Cardiac fibroblast (primary cell): ENCODE measurements around the gene IL17A.

Source experiments
- DNase-seq, 2 donors: peaks; one replicate each; pipeline versions ENCODE4 v3.0.0 to v3.0.0-alpha.2; 2010; ENCODE audit warnings: low read depth in 2 of 2
- H3K4me3 ChIP-seq, 2 donors: replicated peaks in 1 of 2; 1 replicate in 1 of 2; 2 replicates in 1 of 2; pipeline ENCODE4 v1.5.1; 2011; ENCODE audit warnings: low read depth in 2 of 2, low read length in 2 of 2, mild to moderate bottlenecking in 2 of 2, moderate library complexity in 1 of 2
- CTCF ChIP-seq: IDR thresholded peaks from one replicate; pipeline ENCODE4 v1.5.1; 2011; ENCODE audit warnings: low read depth, mild to moderate bottlenecking, low read length, inconsistent platforms

Gene IL17A

DNA sequence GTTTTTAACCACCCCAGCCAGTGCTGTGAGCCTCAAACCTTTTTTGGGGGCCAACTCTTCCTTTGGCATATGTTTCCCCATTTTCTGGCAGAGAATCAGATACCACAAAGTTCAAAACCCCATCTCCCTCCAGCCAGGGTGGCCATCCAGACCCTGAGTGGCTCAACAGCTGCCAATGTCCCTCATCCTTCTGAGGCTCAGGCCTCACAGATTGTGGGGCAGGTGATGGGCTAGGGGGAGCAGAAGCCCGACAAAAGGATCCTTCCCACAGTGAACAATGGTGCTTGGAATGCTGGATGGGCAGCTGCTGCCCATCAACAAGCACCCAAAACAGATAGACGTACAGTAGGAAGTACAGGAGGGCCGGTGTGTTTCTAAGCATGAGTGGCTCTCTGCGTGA lies 42.6 kb upstream of the IL17A start:
- no peak for TF ChIP-seq CTCF
- H3K4me3 ChIP-seq: no peak overlapping the region
- DNase-seq: no peak

DNA sequence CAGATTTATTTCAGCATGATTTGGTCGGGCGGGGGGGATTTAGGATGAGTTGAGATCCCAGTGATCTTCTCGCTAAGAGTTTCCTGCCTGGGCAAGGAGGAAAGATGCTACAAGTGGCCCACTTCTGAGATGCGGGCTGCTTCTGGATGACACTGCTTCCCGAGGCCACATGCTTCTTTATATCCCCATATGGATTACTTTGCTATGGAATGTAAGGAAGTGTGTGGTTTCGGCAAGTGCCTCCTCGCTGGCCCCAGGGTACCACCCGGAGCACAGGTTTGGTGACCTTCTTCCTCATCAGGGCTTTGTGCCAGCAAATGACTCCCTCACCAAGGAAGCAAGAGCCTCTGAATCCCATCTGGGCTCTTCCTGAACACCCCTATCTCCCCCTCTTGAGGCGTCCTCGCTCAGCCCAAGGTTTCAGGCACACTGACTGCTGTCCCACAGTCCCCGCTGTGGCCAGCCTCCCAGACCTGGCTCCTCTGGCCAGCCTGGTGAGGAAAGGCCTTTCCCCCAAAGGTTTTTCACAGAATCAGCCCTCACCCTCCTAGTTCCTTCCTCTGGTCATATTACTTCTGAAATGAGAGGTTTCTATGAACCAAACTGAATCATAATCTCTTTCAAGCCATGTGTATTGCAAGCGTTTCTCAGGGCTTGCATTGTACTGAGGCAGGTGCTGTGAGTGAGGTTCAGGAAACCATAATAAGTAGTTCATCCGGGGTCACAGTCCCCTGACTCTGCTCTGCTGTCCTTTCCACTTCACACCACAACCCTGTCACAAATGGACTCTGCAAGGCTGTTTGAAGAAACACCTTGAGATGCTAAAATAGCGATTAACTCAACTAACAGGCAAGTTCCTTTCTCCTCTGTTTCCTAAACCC lies 41.7 kb upstream of the IL17A start:
- TF ChIP-seq CTCF: no peak
- no peak for DNase-seq
- H3K4me3 ChIP-seq: no peak overlapping the region

GRCh38 chr6:52146851-52147445 lies 39.2 kb upstream of the IL17A start:
- H3K4me3 ChIP-seq: no peak overlapping the region
- no peak for DNase-seq
- no peak for TF ChIP-seq CTCF

GRCh38 chr6:52149076-52149475 lies 37.1 kb upstream of the IL17A start:
- TF ChIP-seq CTCF: no peak
- no peak for DNase-seq

DNA sequence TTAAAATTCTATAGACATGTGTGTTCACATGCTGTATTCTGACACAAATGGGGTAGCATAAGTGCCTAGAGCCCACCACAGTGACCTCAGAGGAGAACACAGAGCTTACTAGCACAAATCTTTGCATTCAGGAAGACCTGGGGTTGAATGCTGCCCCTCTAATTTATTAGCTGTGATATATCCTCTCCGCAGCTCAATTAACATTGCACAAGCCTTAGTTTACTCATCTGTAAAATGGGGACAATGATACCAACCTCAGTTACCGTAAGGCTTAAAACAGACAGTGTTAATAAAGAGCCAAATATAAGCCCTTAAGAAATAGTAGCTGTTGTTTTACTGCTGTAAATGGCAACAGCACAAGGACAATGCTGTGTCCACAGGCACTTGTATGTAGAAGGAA lies 36.2 kb upstream of the IL17A start:
- no peak for TF ChIP-seq CTCF
- no peak overlapping the region for H3K4me3 ChIP-seq
- DNase-seq: no peak

More at GRCh38 chr6:52149076-52149475, 37.1 kb upstream of the IL17A start:
- no peak overlapping the region for H3K4me3 ChIP-seq

DNA sequence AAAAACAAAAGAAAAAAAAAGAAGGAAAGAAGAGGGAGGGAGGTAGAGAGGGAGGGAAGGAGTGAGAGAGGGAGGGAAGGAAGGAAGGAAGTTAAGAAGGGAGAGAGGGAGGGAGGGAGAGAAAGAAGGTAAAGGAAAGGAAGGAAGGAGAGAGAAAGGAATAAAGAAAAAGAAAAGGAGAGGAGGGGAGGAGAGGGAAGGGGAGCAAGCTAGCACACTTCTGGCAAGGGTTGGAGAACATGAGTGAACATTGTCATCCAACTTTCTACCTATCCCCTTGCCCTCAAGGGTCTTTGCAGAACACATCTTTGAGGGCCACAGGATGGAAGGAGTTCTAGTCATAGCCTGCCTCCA lies 34.1 kb upstream of the IL17A start:
- no peak for TF ChIP-seq CTCF
- H3K4me3 ChIP-seq: no peak overlapping the region
- DNase-seq: no peak

- H3K4me3 ChIP-seq: no peak overlapping the region
- no peak for DNase-seq
- TF ChIP-seq CTCF: no peak
Measured at GRCh38 chr6:52152711-52153160, 33.4 kb upstream of the IL17A start.
